HG02852 (cell line): ENCODE measurements around the gene WLS.

ENCODE experiments used
- ATAC-seq: cut with Tn5 transposase; IDR thresholded peaks from one replicate; pipeline ENCODE4 v1.9.1; 2021; ENCODE audit warnings: mild to moderate bottlenecking, moderate library complexity; ENCODE audit not compliant: unreplicated experiment

WLS gene

DNA sequence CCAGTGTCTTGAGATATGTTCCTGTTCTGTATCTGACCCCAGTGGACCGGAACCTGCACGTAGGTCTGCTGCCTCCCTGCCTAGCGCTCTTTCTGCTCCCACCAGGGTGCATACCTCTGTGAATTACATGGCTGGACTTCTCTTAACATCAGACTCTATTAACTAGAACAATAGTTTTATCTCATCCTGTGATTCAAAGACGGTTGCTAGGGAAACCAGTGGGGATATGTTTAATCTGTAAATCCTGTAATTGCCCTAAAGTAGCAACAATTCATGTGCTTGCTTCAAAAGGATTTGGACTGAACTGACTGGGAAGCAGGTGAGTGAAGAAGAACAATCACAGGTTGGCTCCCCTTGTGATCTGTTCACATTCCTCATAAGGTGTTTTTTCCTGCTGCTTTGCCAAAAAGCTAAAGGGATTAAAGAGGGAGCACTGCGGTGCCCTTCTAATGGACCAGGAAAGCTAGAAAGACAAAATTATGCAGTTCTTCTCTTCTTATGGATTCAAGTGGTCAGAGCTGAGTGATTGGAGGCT is 129.2 kb downstream of the WLS start:
- ATAC-seq, result no peak

DNA sequence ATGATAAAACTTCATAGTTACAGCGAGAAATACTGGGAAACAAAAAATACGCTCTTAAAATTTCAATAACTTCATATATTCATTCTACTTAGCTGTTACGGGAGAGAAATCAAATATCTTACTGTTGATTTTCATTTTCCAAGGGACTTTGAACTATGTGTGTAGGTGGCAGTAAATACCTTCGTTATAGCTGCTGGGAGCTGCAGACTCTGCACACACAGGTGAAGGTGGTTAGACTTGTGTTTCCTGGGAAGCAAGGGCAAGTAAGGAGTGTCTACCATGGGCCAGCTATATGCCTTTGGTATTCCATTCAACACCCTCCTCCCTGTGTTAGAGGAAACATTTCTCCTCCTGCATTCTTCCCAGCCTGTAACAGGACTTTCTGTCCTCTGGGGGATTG is 130.5 kb downstream of the WLS start:
- no peak for ATAC-seq

DNA sequence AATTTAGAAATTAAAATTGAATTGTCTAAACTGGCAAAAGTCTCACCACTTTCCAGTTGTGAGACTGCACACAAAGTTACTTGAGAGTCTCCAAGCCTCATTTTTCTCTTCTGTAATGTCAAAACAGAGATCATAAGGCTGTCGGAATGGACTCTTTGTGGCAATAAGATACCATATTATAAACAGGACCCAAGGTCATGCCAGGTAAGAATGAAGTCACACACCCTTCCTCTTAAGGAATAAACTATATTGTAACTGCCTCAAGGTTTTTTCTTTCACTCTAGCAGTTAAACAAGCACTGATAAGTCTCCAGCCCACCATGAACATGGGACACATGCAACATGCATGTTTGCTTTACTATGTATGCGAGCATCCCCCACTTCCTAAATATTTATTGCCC is 131.8 kb downstream of the WLS start:
- ATAC-seq, result no peak

DNA sequence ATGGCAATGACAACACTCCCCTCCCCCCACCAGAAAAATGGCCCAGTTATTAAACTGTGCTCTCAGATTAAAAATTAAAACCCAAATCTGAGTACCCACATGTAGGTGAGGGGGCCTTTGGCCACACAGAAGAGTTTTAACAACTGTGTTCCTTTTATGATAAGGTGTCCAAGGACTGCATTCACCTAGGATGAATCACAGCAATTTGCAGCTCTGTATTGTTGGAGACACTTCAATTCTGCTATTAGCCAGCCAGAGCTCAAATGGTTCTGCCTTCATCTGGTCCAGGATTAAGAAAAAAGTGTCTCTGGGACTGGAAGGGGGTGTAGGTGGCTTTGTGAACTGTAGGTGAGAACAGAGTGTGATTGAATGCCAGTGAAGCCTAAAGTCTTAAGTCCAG is 138.6 kb downstream of the WLS start:
- no peak for ATAC-seq

DNA sequence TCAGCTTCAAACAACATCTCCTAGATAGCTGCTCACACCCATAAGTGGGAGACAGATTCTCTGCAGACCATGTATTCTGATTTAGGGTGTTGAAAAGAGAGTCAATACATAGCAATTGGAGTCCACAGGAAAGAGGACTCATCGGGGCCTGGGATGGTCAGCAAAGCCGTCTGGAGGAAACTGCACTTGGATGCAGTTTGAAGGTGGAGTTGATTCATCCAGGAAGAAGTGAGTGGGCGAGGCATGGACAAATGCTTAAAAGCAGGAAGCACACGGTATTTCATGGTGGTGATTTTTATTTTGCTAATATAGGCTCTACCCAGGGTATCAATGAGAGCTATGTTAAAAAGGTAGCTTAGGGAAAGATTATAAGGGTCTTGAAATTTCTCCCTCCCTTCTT is 145.1 kb downstream of the WLS start:
- no peak for ATAC-seq

DNA sequence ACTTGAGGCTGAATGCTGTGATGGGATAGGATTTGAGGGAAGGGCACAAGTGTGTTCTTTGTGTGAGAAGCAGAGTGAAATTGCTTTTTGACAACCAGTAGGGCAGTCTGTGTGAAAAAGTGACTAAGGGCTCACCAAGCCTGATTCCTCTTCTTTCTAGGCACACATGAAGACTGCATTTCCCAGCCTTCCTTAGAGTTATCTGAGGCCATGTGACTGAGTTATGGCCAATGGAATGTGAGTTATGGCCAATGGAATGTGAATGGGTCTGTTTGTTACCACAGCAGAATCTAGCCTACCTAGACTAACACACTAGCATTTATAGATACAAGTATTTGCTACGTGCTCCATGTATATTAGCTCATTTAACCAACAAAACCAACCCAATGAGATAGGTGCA is 146.6 kb downstream of the WLS start:
- no peak for ATAC-seq

DNA sequence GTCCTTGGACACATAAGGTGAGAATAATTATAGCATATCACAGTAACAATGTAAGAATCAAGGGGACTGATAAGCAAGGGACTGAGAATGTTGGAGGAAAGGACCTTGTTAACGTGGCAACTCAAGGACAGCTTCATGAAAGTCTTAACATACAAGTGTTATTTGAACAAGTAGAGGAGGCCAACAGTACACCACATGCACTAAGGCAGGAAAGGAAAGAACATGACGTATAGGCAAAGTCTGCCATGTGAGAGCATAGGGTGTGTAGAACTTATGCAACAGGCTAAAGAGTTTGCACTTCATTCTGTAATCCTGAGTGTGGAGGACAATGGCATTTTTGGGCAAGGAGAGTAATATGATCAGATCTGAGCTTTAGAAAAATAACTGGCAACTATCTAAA is 148.6 kb downstream of the WLS start:
- ATAC-seq, result no peak

DNA sequence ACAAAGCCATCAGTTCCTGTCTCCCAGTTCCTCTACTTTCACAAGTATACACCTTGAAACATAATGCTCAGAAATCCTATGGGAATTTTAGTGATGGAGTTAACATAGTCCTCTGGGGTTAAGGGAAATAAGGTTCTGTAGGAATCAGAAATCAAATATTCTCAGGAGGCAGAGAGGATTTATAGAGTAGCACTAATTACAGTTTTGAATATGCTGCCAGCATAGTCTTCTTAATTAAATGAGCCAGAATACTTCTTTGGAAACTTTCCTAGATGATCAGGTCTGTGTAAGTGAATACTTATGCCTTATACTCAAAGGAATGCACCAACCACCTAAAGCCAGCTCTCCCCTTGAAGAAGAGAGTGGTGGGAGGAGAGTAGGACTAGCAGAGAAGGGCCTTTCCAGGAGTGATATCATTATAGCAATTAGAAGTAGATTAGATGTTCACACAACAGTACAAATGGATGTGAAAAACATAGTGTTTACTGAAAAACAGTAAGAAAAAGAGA is 150.5 kb downstream of the WLS start:
- no peak for ATAC-seq

DNA sequence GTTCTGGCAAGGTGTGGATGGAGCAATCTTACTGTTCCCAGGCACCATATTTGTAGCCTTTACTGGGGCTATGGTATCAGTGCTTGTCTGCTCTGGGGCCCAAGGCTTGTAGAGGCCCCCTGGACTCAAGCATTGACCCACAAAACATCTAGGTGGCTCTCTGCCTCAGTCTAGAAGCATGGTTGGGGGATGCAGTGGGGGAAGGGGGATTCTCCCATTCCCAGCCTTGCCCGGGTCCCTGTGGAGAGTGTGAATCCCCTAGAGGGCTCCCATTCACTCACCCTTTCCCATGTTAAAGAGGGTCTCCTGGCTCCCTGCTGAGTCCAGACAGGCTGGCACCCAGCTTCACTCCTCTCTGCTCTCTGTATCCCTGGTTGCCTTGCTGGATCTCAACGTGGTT is 153.7 kb downstream of the WLS start:
- no peak for ATAC-seq
